Measurements from ENCODE around the gene SPACA6.

SPACA6 gene

DNA sequence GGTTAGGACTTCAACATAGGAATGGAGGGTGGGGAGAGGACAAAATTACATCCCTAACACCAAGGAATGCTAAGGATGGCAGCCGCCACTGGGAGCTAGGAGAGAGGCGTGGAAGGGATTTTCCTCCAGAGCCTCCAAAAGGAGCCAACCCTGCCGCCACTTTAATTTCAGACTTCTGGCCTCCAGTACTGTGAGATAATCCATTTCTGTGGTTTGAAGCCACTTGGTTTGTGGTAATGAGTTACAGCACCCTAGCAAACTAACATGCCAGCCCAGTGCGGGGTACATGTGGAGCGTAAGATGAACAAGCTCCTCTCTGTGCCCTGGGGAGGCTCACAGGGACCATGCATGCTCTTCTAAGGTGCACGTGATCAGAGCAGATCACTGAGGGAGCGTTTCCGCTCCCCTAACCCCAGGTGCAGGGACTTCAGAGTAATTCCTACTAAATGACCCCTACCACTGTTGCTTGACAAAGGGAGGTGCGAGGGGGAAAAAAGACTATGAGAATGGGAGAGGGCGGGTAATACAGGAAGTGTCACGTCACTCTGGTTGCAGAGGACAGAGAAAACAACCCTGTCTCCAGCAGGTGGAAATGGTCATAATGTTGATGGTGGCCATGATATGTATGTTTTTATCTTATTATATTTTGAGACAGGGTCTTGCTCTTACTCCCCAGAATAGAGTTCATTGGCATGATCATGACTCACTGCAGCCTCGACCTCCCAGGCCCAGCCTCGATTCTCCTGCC lies 46.5 kb downstream of the SPACA6 start:
- no peak for DNase-seq

GRCh38 chr19:51740356-51740755 lies 47.2 kb downstream of the SPACA6 start:
- DNase-seq: no peak

GRCh38 chr19:51742789-51743188 lies 49.7 kb downstream of the SPACA6 start:
- DNase-seq: no peak

DNA sequence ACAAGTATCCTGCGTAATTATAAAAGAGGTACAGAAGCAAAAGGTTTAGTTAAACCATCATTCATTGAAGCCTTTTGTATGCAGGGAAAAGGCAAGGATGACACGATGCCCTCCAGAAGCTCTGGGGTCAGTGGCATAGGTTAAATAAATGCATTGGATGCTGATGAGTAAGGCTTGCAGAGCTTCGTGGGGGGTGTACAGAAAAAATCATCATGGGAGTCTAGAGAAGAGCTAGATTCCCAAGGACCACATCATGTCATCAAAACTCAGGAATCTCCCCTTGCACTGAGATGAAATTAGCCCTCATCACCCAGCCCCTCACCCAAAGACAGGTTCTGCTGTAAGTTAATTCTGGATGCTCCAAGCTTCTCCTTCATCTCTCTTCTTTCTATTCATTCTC lies 50.3 kb downstream of the SPACA6 start:
- no peak for DNase-seq

- no peak for DNase-seq
Observed at GRCh38 chr19:51746731-51747130, 53.6 kb downstream of the SPACA6 start.

- no peak for DNase-seq
Observed at GRCh38 chr19:51749979-51750378, 56.8 kb downstream of the SPACA6 start.

DNA sequence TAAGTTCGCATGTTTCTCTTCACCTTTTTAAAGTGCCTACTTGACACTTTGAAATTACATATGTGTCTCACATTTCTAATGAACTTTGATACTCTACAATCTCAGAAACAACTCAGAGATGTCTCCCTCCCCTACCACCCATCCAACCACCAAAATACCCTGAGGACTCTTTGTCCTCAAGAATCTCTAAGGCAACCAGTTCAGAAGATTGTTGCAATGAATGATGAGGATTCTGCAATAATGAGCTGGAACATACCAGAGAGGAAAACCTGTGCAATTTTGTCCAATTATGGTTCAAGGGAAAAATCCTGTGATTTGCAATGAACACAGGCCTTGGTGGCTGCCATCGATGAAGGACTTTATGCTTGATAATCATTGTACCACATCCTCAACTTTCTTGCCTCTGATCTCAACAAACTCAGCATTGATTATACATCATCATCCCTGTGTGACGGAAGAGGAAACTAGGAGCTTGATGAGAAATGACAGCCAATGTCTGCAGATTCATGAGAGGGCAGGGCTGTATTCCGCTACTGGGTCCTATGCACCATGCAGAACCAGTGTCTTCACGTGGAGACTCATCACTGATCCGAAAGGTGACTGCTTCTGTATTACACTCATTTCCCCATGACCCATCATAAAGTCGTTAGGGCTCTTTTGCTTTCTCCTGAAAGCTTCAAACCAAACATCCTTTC lies 57.4 kb downstream of the SPACA6 start:
- DNase-seq: no peak

DNA sequence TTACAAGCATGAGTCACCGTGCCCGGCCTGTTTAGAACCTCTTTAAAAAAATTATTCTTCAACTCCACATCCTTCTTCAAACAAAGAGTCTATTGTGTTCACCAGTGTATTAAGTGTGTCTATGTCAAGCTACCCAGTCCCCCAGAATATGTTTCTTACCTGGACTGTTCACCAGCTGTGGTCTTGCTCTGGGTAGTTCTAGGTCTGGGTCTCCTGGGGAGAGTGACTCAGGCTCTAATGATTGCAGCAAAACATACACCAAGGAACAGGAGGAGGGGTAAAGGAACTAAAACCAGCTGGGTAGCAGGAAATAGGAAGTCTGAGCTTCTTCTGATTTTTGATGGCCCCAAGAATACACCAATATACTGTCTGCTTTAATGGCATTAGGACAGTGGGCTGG lies 58.5 kb downstream of the SPACA6 start, which contains the start of gene FPR1:
Gene FPR1 (minus strand): TSS at position 224 of the 400 bp plus-strand sequence. CDS start 4,884 bp downstream, outside the sequence.
- DNase-seq: no peak

DNA sequence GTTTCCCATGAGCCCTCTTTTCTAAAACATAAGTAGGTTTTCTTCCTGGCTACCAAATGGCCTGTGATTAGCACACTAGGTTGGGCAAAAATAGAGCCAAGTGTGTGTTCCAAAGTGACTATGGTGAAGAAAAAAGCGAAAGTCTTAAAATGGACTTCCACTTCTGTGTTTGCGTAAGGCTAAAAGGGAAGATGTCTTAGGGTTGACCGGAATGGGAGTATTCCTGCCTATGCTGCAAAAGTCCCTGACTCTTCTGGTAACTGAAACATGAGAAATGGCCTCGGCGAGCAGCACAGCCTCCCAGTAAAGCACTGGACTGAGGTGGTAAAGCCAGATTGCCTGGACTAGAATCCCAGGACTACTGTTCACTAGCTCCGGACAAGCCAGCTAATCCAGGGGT lies 61.0 kb downstream of the SPACA6 start:
- DNase-seq: no peak

DNA sequence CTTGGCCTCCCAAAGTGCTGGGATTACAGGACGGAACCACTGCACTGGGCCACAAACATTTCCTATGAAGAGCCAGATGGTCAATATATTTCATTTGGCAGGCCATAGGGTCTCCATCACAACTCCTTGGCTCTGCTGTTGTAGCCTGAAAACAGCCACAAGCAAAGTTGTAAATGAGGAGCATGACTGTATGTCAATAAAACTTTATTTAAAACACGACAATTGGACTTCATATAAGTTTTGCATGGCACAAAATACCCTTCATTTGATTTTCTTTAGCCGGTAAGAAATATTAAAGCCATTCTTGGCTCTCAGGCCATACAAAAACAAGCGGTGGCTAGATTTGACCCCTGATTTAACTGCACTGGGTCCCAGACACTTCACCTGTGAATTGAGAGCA lies 61.6 kb downstream of the SPACA6 start:
- no peak for DNase-seq
